GM13977 (cell line): Measurements from ENCODE around the gene KPNA3.

Experiments used
- DNase-seq: peaks from one replicate; pipeline ENCODE4 v3.0.0; 2012; ENCODE audit warnings: low spot score
- CTCF ChIP-seq: IDR thresholded peaks from 2 replicates; pipeline ENCODE4 v1.5.1; 2012; ENCODE audit warnings: mild to moderate bottlenecking, control low read depth; ENCODE audit not compliant: insufficient read depth; ENCODE audit errors: extremely low read depth, missing control alignments
- in situ Hi-C: fragments of 300-500 bp; cut with MboI; formaldehyde crosslinking; loops from one replicate; pipeline ENCODE4 v1.12.0; 2022; ENCODE audit warnings: low sequenced_read_pairs, low pct_unique_long_range_greater_than_20kb, mixed read lengths, inconsistent platforms; ENCODE audit not compliant: unreplicated experiment

The KPNA3 gene

GRCh38 chr13:49760558-49760957, 31.9 kb downstream of the KPNA3 start:
- TF ChIP-seq CTCF, result no peak
- in situ Hi-C loops, result no loop called here
- peak; percentile 18 for DNase-seq

GRCh38 chr13:49759503-49759902, 33.0 kb downstream of the KPNA3 start:
- no peak for DNase-seq
- in situ Hi-C loops, result no loop called here
- TF ChIP-seq CTCF, result no peak

- DNase-seq, result no peak
- in situ Hi-C loops, result no loop called here
- no peak for TF ChIP-seq CTCF
Measured at GRCh38 chr13:49756263-49756662, 36.2 kb downstream of the KPNA3 start.

DNA sequence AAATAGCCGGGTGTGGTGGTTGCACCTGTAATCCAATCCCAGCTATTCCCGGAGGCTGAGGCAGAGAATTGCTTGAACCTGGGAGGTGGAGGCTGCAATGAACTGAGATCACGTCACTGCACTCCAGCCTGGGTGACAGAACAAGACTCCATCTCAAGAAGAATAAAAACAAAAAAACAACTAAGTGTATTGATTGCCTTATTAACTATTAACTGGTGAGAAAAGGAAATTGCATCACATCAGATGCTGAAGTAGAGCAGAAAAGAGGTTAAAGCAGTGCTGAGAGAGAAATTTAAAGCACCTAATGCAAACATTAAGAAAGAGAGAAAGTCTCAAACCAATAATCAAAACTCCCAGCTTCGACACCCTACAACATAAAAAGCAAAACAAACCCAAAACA, 38.3 kb downstream of the KPNA3 start:
- TF ChIP-seq CTCF, result no peak
- in situ Hi-C loops, result no loop called here
- no peak for DNase-seq

DNA sequence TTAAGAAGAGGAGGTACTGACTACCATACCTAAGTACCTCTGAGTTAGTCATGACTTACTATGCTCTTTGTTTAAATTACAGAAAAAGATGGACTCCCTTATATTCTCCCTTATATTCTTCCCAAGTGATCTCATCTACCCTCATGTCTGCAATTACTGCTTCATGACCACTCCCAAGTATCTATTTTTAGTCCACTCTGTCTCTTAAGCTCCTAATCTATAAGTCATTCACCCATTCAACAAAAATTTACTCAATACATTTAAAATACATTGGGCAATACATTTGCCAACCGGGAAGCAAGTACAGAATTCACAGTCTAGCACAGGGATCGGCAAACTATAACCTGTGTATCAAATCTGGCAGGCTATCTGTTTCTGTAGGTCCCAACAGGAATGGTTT, 42.6 kb downstream of the KPNA3 start:
- in situ Hi-C loops, result no loop called here
- no peak for TF ChIP-seq CTCF
- no peak for DNase-seq

GRCh38 chr13:49746111-49746510, 46.4 kb downstream of the KPNA3 start:
- DNase-seq, result no peak
- in situ Hi-C loops, result no loop called here

More at GRCh38 chr13:49746111-49746510, 46.4 kb downstream of the KPNA3 start:
- no peak for TF ChIP-seq CTCF
